Activated T-helper 2 cell treated with anti-CD3 and anti-CD28 coated beads, Interferon-gamma antibody, Interleukin-2, Interleukin-4, amounts not matched to agents 10 μg/mL and 5 μg/mL and 100 μg/mL, durations not matched to agents 14 hours and 24 hours and 36 hours (primary cell): ENCODE data around the gene GNL2. TPM values are rescaled to one million over a fixed set of nuclear protein-coding genes. Genes with fewer than 3 reads are reported as not detected.
"Not testable (repeated sequence)": the region's sequence is repeated elsewhere in the genome, so short reads cannot be mapped to it uniquely, and the experiment has no call there.

Source experiments
- DNase-seq: peaks from one replicate; pipeline ENCODE4 v3.0.0; 2021; ENCODE audit warnings: low spot score
- H3K27ac Mint-ChIP-seq: one replicate; pipeline ENCODE4 v1.8.0; 2021; ENCODE audit warnings: mixed read lengths
- H3K27me3 Mint-ChIP-seq: one replicate; pipeline ENCODE4 v1.8.0; 2021; ENCODE audit warnings: low read depth, mixed read lengths
- H3K36me3 Mint-ChIP-seq: one replicate; pipeline ENCODE4 v1.8.0; 2021; ENCODE audit warnings: low read depth, mixed read lengths
- H3K4me1 Mint-ChIP-seq: one replicate; pipeline ENCODE4 v1.8.0; 2021; ENCODE audit warnings: low read depth, mixed read lengths
- H3K4me3 Mint-ChIP-seq: one replicate; pipeline ENCODE4 v1.8.0; 2021; ENCODE audit warnings: low read depth, mild to moderate bottlenecking, moderate library complexity, mixed read lengths
- H3K9me3 Mint-ChIP-seq: one replicate; pipeline ENCODE4 v1.8.0; 2021; ENCODE audit warnings: mixed read lengths
- intact Hi-C: fragments of 100-400 bp; cut with micrococcal nuclease; formaldehyde crosslinking; loops from one replicate; pipeline ENCODE4 v1.15.1; 2023
- total RNA-seq: library from RNA; stranded (reverse); gene quantifications from 2 replicates; pipeline ENCODE4 v1.2.3, GENCODE V29; 2022

The GNL2 gene
- total RNA-seq, 1 donor from 2014 or later, result 95.6 TPM

GRCh38 chr1:37562984-37563383, 32.8 kb downstream of the GNL2 start:
- Mint-ChIP-seq H3K27ac (no peak overlapping the region), H3K36me3 (peaks cover 31% of the 10 kb centered on the region), H3K27me3 (no peaks in the 10 kb centered on the region), H3K4me3 (no peak overlapping the region), H3K4me1 (peaks cover 2% of the 10 kb centered on the region), H3K9me3 (no peaks in the 10 kb centered on the region)
- intact Hi-C loops, result no loop called here
- DNase-seq, result no peak

GRCh38 chr1:37561133-37562132, 34.3 kb downstream of the GNL2 start:
- intact Hi-C loops, result loop anchor here (2.0 kb wide), 1 partner anchor 121 kb away; no protein-coding TSS in a partner anchor
- Mint-ChIP-seq H3K36me3 (peaks cover 16% of the 10 kb centered on the region), H3K27me3 (no peaks in the 10 kb centered on the region), H3K27ac (no peak overlapping the region), H3K4me1 (peaks cover 7% of the 10 kb centered on the region), H3K9me3 (no peaks in the 10 kb centered on the region), H3K4me3 (no peak overlapping the region)
- no peak for DNase-seq

- peaks cover 8% of the 10 kb centered on the region for H3K4me1 Mint-ChIP-seq
- H3K36me3 Mint-ChIP-seq, result peaks cover 7% of the 10 kb centered on the region
- DNase-seq, result no peak
- no peaks in the 10 kb centered on the region for H3K27me3 Mint-ChIP-seq
- no peak overlapping the region for H3K4me3 Mint-ChIP-seq
- intact Hi-C loops, result loop anchor here (2.0 kb wide), 1 partner anchor 122 kb away; no protein-coding TSS in a partner anchor
- no peak overlapping the region for H3K27ac Mint-ChIP-seq
- no peaks in the 10 kb centered on the region for H3K9me3 Mint-ChIP-seq
Measured at GRCh38 chr1:37560401-37561132, 35.2 kb downstream of the GNL2 start.

GRCh38 chr1:37559957-37560379, 35.8 kb downstream of the GNL2 start:
- not testable (repeated sequence) for H3K36me3 Mint-ChIP-seq, H3K27me3 Mint-ChIP-seq, H3K9me3 Mint-ChIP-seq, H3K4me1 Mint-ChIP-seq, H3K27ac Mint-ChIP-seq, DNase-seq, H3K4me3 Mint-ChIP-seq
- intact Hi-C loops, result loop anchor here (2.0 kb wide), 1 partner anchor 123 kb away; no protein-coding TSS in a partner anchor

GRCh38 chr1:37559080-37559479, 36.7 kb downstream of the GNL2 start:
- H3K27ac Mint-ChIP-seq, result no peak overlapping the region
- H3K4me3 Mint-ChIP-seq, result no peak overlapping the region
- H3K4me1 Mint-ChIP-seq, result peaks cover 11% of the 10 kb centered on the region
- DNase-seq, result no peak
- no peaks in the 10 kb centered on the region for H3K27me3 Mint-ChIP-seq
- intact Hi-C loops, result no loop called here
- H3K9me3 Mint-ChIP-seq, result no peaks in the 10 kb centered on the region
- peaks cover 6% of the 10 kb centered on the region for H3K36me3 Mint-ChIP-seq

- intact Hi-C loops, result no loop called here
- peaks cover 12% of the 10 kb centered on the region for H3K4me1 Mint-ChIP-seq
- H3K27ac Mint-ChIP-seq, result no peak overlapping the region
- no peak overlapping the region for H3K4me3 Mint-ChIP-seq
- no peaks in the 10 kb centered on the region for H3K9me3 Mint-ChIP-seq
- H3K36me3 Mint-ChIP-seq, result peaks cover 8% of the 10 kb centered on the region
- no peaks in the 10 kb centered on the region for H3K27me3 Mint-ChIP-seq
- no peak for DNase-seq
Measured at GRCh38 chr1:37558411-37558810, 37.3 kb downstream of the GNL2 start.

GRCh38 chr1:37557402-37557801, 38.3 kb downstream of the GNL2 start:
- Mint-ChIP-seq H3K9me3 (no peaks in the 10 kb centered on the region), H3K4me1 (peaks cover 21% of the 10 kb centered on the region), H3K36me3 (peaks cover 17% of the 10 kb centered on the region), H3K27me3 (no peaks in the 10 kb centered on the region), H3K27ac (no peak overlapping the region), H3K4me3 (no peak overlapping the region)
- DNase-seq, result no peak
- intact Hi-C loops, result no loop called here

GRCh38 chr1:37556712-37557196, 39.0 kb downstream of the GNL2 start, which contains the start of gene DNALI1:
Gene DNALI1 (plus strand): TSS chr1:37556940. CDS start chr1:37556995, 55 bp downstream.
- Mint-ChIP-seq H3K27ac (no peak within 1 kb of the TSS), H3K4me3 (no peak within 1 kb of the TSS)

GRCh38 chr1:37553927-37554808, 41.6 kb downstream of the GNL2 start, which contains the start of gene SNIP1:
Gene SNIP1 (minus strand): TSS chr1:37554293. CDS start chr1:37554229, 64 bp downstream.
- Mint-ChIP-seq H3K36me3 (peaks cover 43% of the 10 kb centered on the region), H3K27me3 (no peaks in the 10 kb centered on the region), H3K4me1 (peaks cover 41% of the 10 kb centered on the region), H3K4me3 (peak within 1 kb of the TSS; percentile 98), H3K9me3 (no peaks in the 10 kb centered on the region), H3K27ac (peak within 1 kb of the TSS; percentile 93)
- peak; percentile 89 for DNase-seq
- intact Hi-C loops, result loop anchor here (1.0 to 5.0 kb wide), 5 partner anchors 42 to 253 kb away; partner anchors contain the start of genes C1orf122, MEAF6 and YRDC

More at GRCh38 chr1:37556712-37557196, 39.0 kb downstream of the GNL2 start, which contains the start of gene DNALI1:
- intact Hi-C loops, result no loop called here
- Mint-ChIP-seq H3K36me3 (peaks cover 21% of the 10 kb centered on the region), H3K4me1 (peaks cover 27% of the 10 kb centered on the region), H3K9me3 (no peaks in the 10 kb centered on the region), H3K27me3 (no peaks in the 10 kb centered on the region)
- peak; percentile 26 for DNase-seq

GRCh38 chr1:37553598-37553926, 42.2 kb downstream of the GNL2 start:
- H3K36me3 Mint-ChIP-seq, result peaks cover 49% of the 10 kb centered on the region

GRCh38 chr1:37549341-37549740, 46.4 kb downstream of the GNL2 start:
- intact Hi-C loops, result no loop called here
- H3K27ac Mint-ChIP-seq, result no peak overlapping the region

More at GRCh38 chr1:37553598-37553926, 42.2 kb downstream of the GNL2 start:
- Mint-ChIP-seq H3K4me3 (peak overlapping the region; percentile 98), H3K27ac (peak overlapping the region; percentile 93), H3K9me3 (no peaks in the 10 kb centered on the region), H3K27me3 (no peaks in the 10 kb centered on the region), H3K4me1 (peaks cover 41% of the 10 kb centered on the region)
- DNase-seq, result no peak
- intact Hi-C loops, result loop anchor here (5.0 kb wide), 3 partner anchors 41 to 254 kb away; partner anchors contain the start of genes C1orf122, MEAF6 and YRDC

More at GRCh38 chr1:37549341-37549740, 46.4 kb downstream of the GNL2 start:
- H3K36me3 Mint-ChIP-seq, result peaks cover 67% of the 10 kb centered on the region
- H3K9me3 Mint-ChIP-seq, result no peaks in the 10 kb centered on the region
- H3K4me3 Mint-ChIP-seq, result no peak overlapping the region
- DNase-seq, result no peak
- peaks cover 31% of the 10 kb centered on the region for H3K4me1 Mint-ChIP-seq
- no peaks in the 10 kb centered on the region for H3K27me3 Mint-ChIP-seq
